GM10248 (cell line): ENCODE measurements around the gene RAD51B.

Source experiments
- CTCF ChIA-PET: fragments of 300-600 bp; sonication (Branson Sonifier 250); formaldehyde crosslinking; extraction: SDS; loops from one replicate; lab custom pipeline; 2021; ENCODE audit warnings: antibody characterized with exemption; lab: Yijun Ruan, JAX
- POLR2A ChIA-PET: fragments of 350-650 bp; sonication (Branson Sonifier 250); formaldehyde crosslinking; extraction: SDS; loops from one replicate; lab custom pipeline; 2020; ENCODE audit warnings: antibody characterized with exemption; lab: Yijun Ruan, JAX
- DNase-seq: peaks from one replicate; pipeline ENCODE4 v3.0.0; 2012; ENCODE audit errors: extremely low spot score
- TF ChIP-seq, protein P1 (sequence below): IDR thresholded peaks from 2 replicates; pipeline ENCODE4 v1.5.1; 2012; ENCODE audit warnings: mild to moderate bottlenecking, low read depth; ENCODE audit errors: extremely low read depth, missing control alignments, control extremely low read depth

RAD51B gene

GRCh38 chr14:68463299-68463698, 643.7 kb downstream of the RAD51B start:
- POLR2A ChIA-PET, result no interaction called here
- TF ChIP-seq, protein P1, sequence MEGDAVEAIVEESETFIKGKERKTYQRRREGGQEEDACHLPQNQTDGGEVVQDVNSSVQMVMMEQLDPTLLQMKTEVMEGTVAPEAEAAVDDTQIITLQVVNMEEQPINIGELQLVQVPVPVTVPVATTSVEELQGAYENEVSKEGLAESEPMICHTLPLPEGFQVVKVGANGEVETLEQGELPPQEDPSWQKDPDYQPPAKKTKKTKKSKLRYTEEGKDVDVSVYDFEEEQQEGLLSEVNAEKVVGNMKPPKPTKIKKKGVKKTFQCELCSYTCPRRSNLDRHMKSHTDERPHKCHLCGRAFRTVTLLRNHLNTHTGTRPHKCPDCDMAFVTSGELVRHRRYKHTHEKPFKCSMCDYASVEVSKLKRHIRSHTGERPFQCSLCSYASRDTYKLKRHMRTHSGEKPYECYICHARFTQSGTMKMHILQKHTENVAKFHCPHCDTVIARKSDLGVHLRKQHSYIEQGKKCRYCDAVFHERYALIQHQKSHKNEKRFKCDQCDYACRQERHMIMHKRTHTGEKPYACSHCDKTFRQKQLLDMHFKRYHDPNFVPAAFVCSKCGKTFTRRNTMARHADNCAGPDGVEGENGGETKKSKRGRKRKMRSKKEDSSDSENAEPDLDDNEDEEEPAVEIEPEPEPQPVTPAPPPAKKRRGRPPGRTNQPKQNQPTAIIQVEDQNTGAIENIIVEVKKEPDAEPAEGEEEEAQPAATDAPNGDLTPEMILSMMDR, result no peak
- CTCF ChIA-PET, result no interaction called here
- no peak for DNase-seq

DNA sequence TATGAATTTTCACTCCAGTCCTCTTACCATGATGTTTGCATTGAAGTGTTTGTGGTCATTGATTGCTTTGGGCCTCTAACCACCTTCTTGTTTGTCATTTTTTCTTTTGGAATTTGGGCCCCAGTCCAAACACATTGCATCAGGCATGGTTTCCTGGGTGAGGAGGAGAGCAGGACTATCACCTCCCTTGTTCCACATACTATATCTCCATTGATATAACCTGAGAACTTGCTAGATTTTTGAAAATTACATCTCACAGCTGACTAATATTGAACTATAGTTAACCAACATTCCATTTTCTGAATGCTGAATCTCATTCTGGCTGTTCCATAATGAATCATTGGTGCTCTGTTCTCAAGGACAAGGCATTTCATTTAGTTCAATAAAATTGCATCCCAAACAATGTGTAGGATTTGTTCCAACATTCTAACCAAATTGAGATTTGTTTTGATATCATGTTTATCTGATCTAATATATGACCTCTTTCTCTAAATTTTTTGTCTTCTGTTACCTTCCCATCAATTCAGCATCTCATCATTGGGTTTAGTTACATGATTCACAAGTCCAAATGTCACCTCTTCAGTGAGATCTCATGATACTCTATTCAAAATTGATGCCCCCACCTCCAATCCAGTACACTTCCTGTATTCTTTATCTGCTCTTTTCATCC, 644.3 kb downstream of the RAD51B start:
- ChIA-PET POLR2A (no interaction called here), CTCF (no interaction called here)
- DNase-seq, result no peak
- TF ChIP-seq, protein P1, result no peak

- TF ChIP-seq, protein P1, result no peak
- no peak for DNase-seq
- POLR2A ChIA-PET, result no interaction called here
- CTCF ChIA-PET, result no interaction called here
Observed at GRCh38 chr14:68464711-68465110, 645.1 kb downstream of the RAD51B start.

DNA sequence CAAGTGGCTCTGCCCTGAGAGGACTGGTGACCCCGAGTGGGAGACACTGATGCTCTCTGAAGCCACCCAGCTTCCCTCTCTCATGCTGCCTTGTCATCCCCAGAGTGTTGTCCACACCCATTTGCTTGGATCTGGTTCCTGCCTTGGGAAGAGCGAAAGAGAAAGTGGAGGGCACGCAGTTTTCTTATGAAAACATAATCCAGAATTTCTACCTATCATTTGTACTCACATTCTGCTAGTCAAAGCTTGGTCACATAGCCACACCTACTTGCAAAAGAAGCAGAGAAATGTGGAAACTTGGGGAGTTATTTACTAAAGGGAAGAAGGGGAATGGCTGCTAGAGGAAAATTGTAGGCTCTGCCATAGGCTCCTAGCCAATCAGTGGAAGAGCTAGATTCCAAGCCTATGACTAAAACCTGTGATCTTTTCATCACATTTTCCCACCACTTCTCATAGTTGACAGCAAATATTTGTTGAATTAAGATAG, 647.0 kb downstream of the RAD51B start:
- CTCF ChIA-PET, result interaction anchor here (1.9 kb wide), 1 partner anchor 17 kb away, joined by 4 read pairs; no protein-coding TSS in a partner anchor
- POLR2A ChIA-PET, result no interaction called here

GRCh38 chr14:68467425-68467824, 647.8 kb downstream of the RAD51B start:
- TF ChIP-seq, protein P1, result no peak
- POLR2A ChIA-PET, result no interaction called here
- no peak for DNase-seq
- CTCF ChIA-PET, result interaction anchor here (0.9 to 1.9 kb wide), 5 partner anchors 8 to 23 kb away, joined by 3 to 8 read pairs (median 4); no protein-coding TSS in a partner anchor

More for the DNA sequence above, 647.0 kb downstream of the RAD51B start:
- TF ChIP-seq, protein P1, result no peak
- DNase-seq, result no peak

DNA sequence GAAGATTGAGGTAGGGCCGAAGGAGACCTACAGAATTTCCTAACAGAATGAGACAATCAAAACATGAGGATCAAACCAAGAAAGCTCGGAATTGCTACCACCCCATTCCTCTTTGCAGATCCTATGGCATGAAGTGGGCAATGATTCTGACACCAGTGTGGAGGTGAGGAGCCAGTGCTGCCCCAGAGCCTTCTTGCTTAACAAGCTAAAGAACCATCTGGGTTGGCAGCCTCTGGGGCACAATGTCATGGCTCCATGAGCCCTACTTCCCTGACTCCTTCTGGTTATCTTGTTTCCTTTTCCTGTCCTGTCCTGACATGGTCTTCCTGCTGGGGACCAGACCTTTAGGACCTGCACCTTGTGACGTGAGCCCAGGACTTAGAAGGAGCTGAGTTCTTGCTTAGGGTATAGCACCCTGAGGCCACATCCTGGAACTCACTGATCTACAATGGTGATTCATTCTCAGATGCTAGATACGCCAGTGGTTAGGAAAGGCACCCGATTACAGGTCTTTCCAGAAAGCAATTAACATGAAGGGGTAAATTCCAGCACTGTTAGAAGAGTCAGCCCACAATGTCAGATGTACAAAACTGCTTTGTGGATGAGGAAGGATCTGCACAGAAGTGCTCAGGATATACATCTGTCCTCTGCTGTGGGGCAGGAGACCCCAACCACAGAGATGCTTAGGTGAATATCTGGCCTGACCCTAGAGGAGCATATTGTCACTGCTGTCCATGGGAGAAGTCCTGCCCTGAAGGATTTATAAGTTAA, 649.0 kb downstream of the RAD51B start:
- POLR2A ChIA-PET, result no interaction called here
- DNase-seq, result no peak
- TF ChIP-seq, protein P1, result no peak
- CTCF ChIA-PET, result interaction anchor here (0.9 to 1.9 kb wide), 8 partner anchors 9 to 67 kb away, joined by 3 to 8 read pairs (median 3); no protein-coding TSS in a partner anchor
